Measurements from ENCODE around the gene LILRA5. TPM values are rescaled to one million over a fixed set of nuclear protein-coding genes. Genes with fewer than 3 reads are reported as not detected.

Gene LILRA5
- total and polyA plus RNA-seq, 2 of the 8 experiments (the other 6 are each of a cell fraction or from before 2014, with no cell fraction given) = not detected

DNA sequence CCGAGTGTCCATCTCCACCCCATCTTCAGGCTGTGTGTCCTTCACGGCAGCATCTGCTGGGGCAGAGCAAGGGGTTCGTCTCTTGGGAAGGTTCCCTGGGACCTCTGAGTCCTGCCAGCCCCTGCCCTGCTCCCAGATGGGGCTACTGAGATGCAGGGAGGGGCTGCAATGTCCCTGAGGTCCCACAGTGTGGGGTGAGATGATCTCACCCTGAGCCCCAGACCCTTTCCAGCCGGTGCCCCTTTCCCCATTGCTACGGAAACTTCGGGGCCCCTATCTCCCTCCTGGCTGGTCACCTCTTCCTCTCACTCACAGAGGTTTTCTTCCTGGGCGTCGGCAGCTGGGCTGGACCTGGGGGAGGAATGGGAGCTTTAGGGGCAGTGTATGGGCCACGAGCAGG is 37.0 kb downstream of the LILRA5 start:
- Histone ChIP-seq H3K27me3 (replicated peaks in 1 of 4; ENCODE audit: control insufficient read depth in 3 of 4, extremely low read depth in 1 of 4, insufficient read depth in 3 of 4, low read length in 3 of 4) (no peaks in the 10 kb centered on the region; a peak in 1 of 7 replicates), H3K14ac (ENCODE audit: insufficient read length) (no peak overlapping the region), H2BK5ac (ENCODE audit: low read depth, low read length) (no peak overlapping the region), H3K4ac (replicated peaks; ENCODE audit: insufficient read length, low read depth, low read length) (no peak overlapping the region), H3K56ac (replicated peaks; ENCODE audit: insufficient read length, low read depth, low read length) (no peak overlapping the region), H2BK120ac (replicated peaks; ENCODE audit: low read depth, low read length) (no peak overlapping the region), H2BK15ac (ENCODE audit: low read length) (no peak overlapping the region), H3K27ac (ENCODE audit: low read depth, low read length) (no peak overlapping the region), H3K36me3 (ENCODE audit: control insufficient read depth in 2 of 4, insufficient read depth in 4 of 4, low read length in 3 of 4) (no peaks in the 10 kb centered on the region), H2BK12ac (ENCODE audit: low read depth, low read length) (no peak overlapping the region), H3K23me2 (ENCODE audit: low read depth, low read length) (no peaks in the 10 kb centered on the region; the same call in 1 of the 2 replicates), H3K9me3 (ENCODE audit: insufficient read depth in 2 of 2, low read depth in 1 of 2, low read length in 1 of 2) (no peaks in the 10 kb centered on the region), H2AK5ac (ENCODE audit: low read depth, low read length) (no peak overlapping the region), H4K8ac (ENCODE audit: extremely low read depth, insufficient read depth, low read length) (no peak overlapping the region), H4K20me1 (replicated peaks in 1 of 2; ENCODE audit: control insufficient read depth in 1 of 2, insufficient read depth in 2 of 2, low read length in 2 of 2) (no peaks in the 10 kb centered on the region), H3K79me2 (ENCODE audit: control insufficient read depth in 1 of 2, insufficient read depth in 2 of 2, low read length in 2 of 2) (no peaks in the 10 kb centered on the region), H3K18ac (ENCODE audit: extremely low read depth, low read length) (no peak overlapping the region; the same call in 1 of the 2 replicates), H3K23ac (ENCODE audit: insufficient read length) (no peak overlapping the region), H4K5ac (ENCODE audit: insufficient read length, low read depth, low read length) (no peak overlapping the region), H2BK20ac (ENCODE audit: low read length) (no peak overlapping the region), H3K4me2 (ENCODE audit: insufficient read depth in 1 of 2, low read depth in 2 of 2, low read length in 2 of 2) (no peak overlapping the region), H2AFZ (ENCODE audit: low read length) (no peak overlapping the region), H3K9ac (replicated peaks in 1 of 4; ENCODE audit: extremely low read depth in 1 of 4, low read depth in 3 of 4, low read length in 3 of 4) (no peak overlapping the region), H3K79me1 (ENCODE audit: low read depth, low read length) (no peaks in the 10 kb centered on the region), H3K4me1 (replicated peaks in 1 of 4; ENCODE audit: control insufficient read depth in 3 of 4, insufficient read depth in 4 of 4, low read length in 3 of 4) (no peaks in the 10 kb centered on the region), H3K4me3 (ENCODE audit: extremely low read depth in 1 of 4, insufficient read depth in 2 of 4, low read depth in 3 of 4, low read length in 4 of 4) (no peak overlapping the region), H4K91ac (replicated peaks; ENCODE audit: insufficient read length, low read length) (no peak overlapping the region)
- no peak for DNase-seq (ENCODE audit: low read depth in 1 of 2, low spot score in 2 of 2)
- ChIA-PET POLR2A (ENCODE audit: partially characterized antibody) (interaction anchor here (1.1 to 1.2 kb wide), 2 partner anchors 67 to 75 kb away, joined by 3 read pairs; partner anchors contain the start of gene RPS9), CTCF (ENCODE audit: partially characterized antibody) (interaction anchor here (5.9 kb wide), 1 partner anchor 9 kb away, joined by 31 read pairs; no protein-coding TSS in a partner anchor)
- WGBS, 2 experiments (ENCODE audit: extremely low coverage in 1 of 2, insufficient coverage in 1 of 2, insufficient read length in 1 of 2, insufficient replicate concordance in 2 of 2, low coverage in 1 of 2, low lambda C conversion rate in 2 of 2, missing lambda C conversion rate in 1 of 2) = 87% methylated on average over 7 of the region's 9 CpGs; no CpG with 5 or more reads in 1 of the 2 experiments
- FAIRE-seq = no peak
- TF ChIP-seq RNF2 (IDR thresholded peaks at IDR 0.05; ENCODE audit: borderline replicate concordance, low read depth, low read length, missing control alignments, poor library complexity, severe bottlenecking) = no peak
- no peak for TF ChIP-seq ZNF274 (IDR thresholded peaks at IDR 0.05; ENCODE audit: borderline replicate concordance, extremely low read depth, low read length)
- TF ChIP-seq EZH2 (IDR thresholded peaks at IDR 0.05; ENCODE audit: low read depth, low read length, severe bottlenecking) = no peak
- TF ChIP-seq CBX8 (IDR thresholded peaks at IDR 0.05; ENCODE audit: borderline replicate concordance, low read depth, low read length) = no peak
- no peak for TF ChIP-seq TBP (IDR thresholded peaks at IDR 0.05; ENCODE audit: low read depth, low read length)
- no peak for TF ChIP-seq TCF12 (IDR thresholded peaks at IDR 0.05; ENCODE audit: low read depth, low read length)
- TF ChIP-seq NANOG (IDR thresholded peaks at IDR 0.05; ENCODE audit: insufficient read depth, low read depth, low read length, poor library complexity, severe bottlenecking) = no peak
- TF ChIP-seq RXRA (IDR thresholded peaks at IDR 0.05; ENCODE audit: insufficient read depth, low read depth, low read length) = no peak
- TF ChIP-seq KDM4A (IDR thresholded peaks at IDR 0.05; ENCODE audit: low read depth, low read length, severe bottlenecking) = no peak
- TF ChIP-seq JUND (IDR thresholded peaks at IDR 0.05; ENCODE audit: low read length) = no peak
- no peak for TF ChIP-seq FOSL1 (IDR thresholded peaks at IDR 0.05; ENCODE audit: insufficient read depth, low read depth, low read length)
- no peak for TF ChIP-seq PHF8 (conservative IDR thresholded peaks at IDR 0.05; ENCODE audit: low read depth, low read length)
- no peak for TF ChIP-seq SP2 (IDR thresholded peaks at IDR 0.05; ENCODE audit: low read length)
- no peak for TF ChIP-seq TEAD4 (IDR thresholded peaks at IDR 0.05; ENCODE audit: low read depth, low read length)

Data from H1 (cell line).